Stimulated activated naive CD4-positive, alpha-beta T cell treated with Interleukin-2 at 50 U/mL for 16 hours (primary cell): ENCODE results near the gene DNAL4.

Experiments
- DNase-seq: peaks from one replicate; lab custom pipeline; 2025; lab: John Stamatoyannopoulos, UW

DNAL4 gene

GRCh38 chr22:38793721-38794466, at the start of gene DNAL4:
DNAL4 (minus strand) TSS chr22:38794143; CDS start chr22:38782731, 11,412 bp downstream.
- DNase-seq, result peak; percentile 92

- peak; percentile 43 for DNase-seq
These were observed 49.3 kb upstream of the DNAL4 start for GRCh38 chr22:38843201-38843656.

GRCh38 chr22:38842512-38843200, 48.7 kb upstream of the DNAL4 start:
- no peak for DNase-seq

- DNase-seq, result no peak
These were observed 47.7 kb upstream of the DNAL4 start for GRCh38 chr22:38841635-38842034.

- DNase-seq, result no peak
These were observed 47.3 kb upstream of the DNAL4 start for GRCh38 chr22:38841211-38841610.

GRCh38 chr22:38840129-38840528, 46.2 kb upstream of the DNAL4 start:
- no peak for DNase-seq

- no peak for DNase-seq
These were observed 45.7 kb upstream of the DNAL4 start for GRCh38 chr22:38839686-38840085.

GRCh38 chr22:38837414-38837928, 43.5 kb upstream of the DNAL4 start:
- no peak for DNase-seq

GRCh38 chr22:38835888-38836301, 42.0 kb upstream of the DNAL4 start:
- DNase-seq, result no peak

- no peak for DNase-seq
These were observed 41.0 kb upstream of the DNAL4 start for GRCh38 chr22:38834991-38835390.

GRCh38 chr22:38834215-38834953, 40.4 kb upstream of the DNAL4 start:
- DNase-seq, result no peak

- DNase-seq, result no peak
These were observed 39.1 kb upstream of the DNAL4 start for GRCh38 chr22:38833061-38833460.

GRCh38 chr22:38832005-38832978, 38.3 kb upstream of the DNAL4 start:
- DNase-seq, result no peak

GRCh38 chr22:38831166-38831945, 37.4 kb upstream of the DNAL4 start:
- DNase-seq, result no peak

- no peak for DNase-seq
These were observed 36.8 kb upstream of the DNAL4 start for GRCh38 chr22:38830845-38831108.

- DNase-seq, result no peak
These were observed 36.3 kb upstream of the DNAL4 start for GRCh38 chr22:38830026-38830844.

- DNase-seq, result no peak
These were observed 35.5 kb upstream of the DNAL4 start for GRCh38 chr22:38829485-38829884.

GRCh38 chr22:38828616-38829205, 34.8 kb upstream of the DNAL4 start:
- DNase-seq, result no peak

GRCh38 chr22:38828191-38828590, 34.2 kb upstream of the DNAL4 start:
- DNase-seq, result no peak
